ENCODE measurements around the gene ATP6V0A4.

The ATP6V0A4 gene

DNA sequence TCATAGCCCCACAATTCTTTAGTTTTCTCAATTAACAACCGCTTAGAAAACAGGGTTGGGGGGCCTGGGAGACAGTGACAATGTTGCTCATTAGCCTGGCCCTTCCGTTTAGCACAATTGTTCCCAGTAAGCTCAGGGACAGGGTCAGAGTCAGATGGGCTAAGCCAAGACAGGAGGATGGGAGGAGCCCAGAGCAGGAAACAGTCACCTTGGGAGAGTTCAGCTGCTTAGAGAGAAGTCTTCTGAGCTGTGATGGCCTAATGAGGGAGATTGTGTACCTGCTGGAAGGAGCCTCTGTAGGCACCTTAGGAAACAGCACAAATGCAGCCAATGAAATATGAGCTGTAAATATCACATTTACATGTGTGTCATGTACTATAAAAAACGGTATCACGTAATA is 132.7 kb downstream of the ATP6V0A4 start:
- TF ChIP-seq, protein P1, sequence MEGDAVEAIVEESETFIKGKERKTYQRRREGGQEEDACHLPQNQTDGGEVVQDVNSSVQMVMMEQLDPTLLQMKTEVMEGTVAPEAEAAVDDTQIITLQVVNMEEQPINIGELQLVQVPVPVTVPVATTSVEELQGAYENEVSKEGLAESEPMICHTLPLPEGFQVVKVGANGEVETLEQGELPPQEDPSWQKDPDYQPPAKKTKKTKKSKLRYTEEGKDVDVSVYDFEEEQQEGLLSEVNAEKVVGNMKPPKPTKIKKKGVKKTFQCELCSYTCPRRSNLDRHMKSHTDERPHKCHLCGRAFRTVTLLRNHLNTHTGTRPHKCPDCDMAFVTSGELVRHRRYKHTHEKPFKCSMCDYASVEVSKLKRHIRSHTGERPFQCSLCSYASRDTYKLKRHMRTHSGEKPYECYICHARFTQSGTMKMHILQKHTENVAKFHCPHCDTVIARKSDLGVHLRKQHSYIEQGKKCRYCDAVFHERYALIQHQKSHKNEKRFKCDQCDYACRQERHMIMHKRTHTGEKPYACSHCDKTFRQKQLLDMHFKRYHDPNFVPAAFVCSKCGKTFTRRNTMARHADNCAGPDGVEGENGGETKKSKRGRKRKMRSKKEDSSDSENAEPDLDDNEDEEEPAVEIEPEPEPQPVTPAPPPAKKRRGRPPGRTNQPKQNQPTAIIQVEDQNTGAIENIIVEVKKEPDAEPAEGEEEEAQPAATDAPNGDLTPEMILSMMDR (IDR thresholded peaks at IDR 0.05; ENCODE audit: insufficient read depth, low read length, poor library complexity, severe bottlenecking), result no peak
- DNase-seq (ENCODE audit: extremely low read depth, insufficient read length), result no peak
- H3K4me3 ChIP-seq (replicated peaks; ENCODE audit: low read depth, low read length), result no peak overlapping the region
- no peaks in the 10 kb centered on the region for H3K36me3 ChIP-seq (ENCODE audit: control insufficient read depth, insufficient read depth, low read length)
- no peaks in the 10 kb centered on the region; the same call in 1 of the 2 replicates for H3K27me3 ChIP-seq (replicated peaks; ENCODE audit: control insufficient read depth, insufficient read depth, low read length)

DNA sequence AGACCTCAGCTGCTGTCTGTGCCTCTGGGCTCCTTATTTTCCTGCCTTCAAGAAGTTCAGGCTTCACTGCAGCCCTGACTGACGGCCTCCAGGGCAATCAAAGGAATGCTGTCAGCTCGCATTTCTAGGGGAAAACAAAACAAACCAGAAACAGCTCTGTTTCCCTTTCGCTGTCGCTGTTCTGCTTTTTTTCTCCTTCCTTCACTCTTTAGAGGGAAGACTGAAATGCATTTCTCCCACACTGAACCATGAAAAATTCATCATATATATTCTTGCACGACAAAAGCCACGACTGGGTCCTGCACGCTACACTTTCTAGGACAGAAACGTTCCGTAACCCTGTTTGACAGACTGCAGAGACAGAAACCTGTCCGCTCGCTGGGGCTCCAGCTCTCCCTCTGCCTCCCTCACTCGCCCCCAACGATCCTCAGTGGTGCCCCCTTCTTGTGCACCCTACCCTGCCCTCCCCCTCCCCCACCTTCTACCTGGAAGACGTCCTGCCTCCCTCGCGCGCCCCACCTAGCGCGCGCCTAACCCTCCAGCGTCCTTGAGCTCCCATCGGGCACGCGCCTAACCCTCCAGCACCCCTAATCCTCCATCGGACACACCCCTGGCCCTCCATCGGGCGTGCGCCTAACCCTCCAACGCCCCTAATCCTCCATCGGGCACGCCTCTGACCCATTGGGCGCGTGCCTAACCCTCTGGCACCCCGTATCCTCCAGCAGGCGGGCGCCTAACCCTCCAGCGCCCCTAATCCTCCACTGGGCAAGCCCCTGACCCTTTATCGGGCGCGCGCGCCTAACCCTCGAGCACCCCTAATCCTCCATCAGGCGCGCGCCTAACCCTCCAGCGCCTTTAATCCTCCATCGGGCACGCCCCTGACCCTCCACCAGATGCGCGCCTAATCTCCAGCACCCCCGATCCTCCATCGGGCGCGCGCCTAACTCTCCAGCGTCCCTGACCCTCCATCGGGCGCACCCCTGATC is 134.0 kb downstream of the ATP6V0A4 start:
- no peak for DNase-seq (ENCODE audit: extremely low read depth, insufficient read length)
- peak overlapping the region; percentile 2; the same call in 1 of the 2 replicates for H3K4me3 ChIP-seq (replicated peaks; ENCODE audit: low read depth, low read length)
- no peaks in the 10 kb centered on the region for H3K36me3 ChIP-seq (ENCODE audit: control insufficient read depth, insufficient read depth, low read length)
- TF ChIP-seq, protein P1 (IDR thresholded peaks at IDR 0.05; ENCODE audit: insufficient read depth, low read length, poor library complexity, severe bottlenecking), result no peak
- H3K27me3 ChIP-seq (replicated peaks; ENCODE audit: control insufficient read depth, insufficient read depth, low read length), result no peaks in the 10 kb centered on the region; the same call in 1 of the 2 replicates

GRCh38 chr7:138662991-138663320 is 135.0 kb downstream of the ATP6V0A4 start:
- Histone ChIP-seq H3K36me3 (ENCODE audit: control insufficient read depth, insufficient read depth, low read length) (no peaks in the 10 kb centered on the region), H3K27me3 (replicated peaks; ENCODE audit: control insufficient read depth, insufficient read depth, low read length) (no peaks in the 10 kb centered on the region; the same call in 1 of the 2 replicates), H3K4me3 (replicated peaks; ENCODE audit: low read depth, low read length) (no peak overlapping the region)
- no peak for DNase-seq (ENCODE audit: extremely low read depth, insufficient read length)
- TF ChIP-seq, protein P1 (IDR thresholded peaks at IDR 0.05; ENCODE audit: insufficient read depth, low read length, poor library complexity, severe bottlenecking), result no peak

- Histone ChIP-seq H3K36me3 (ENCODE audit: control insufficient read depth, insufficient read depth, low read length) (no peaks in the 10 kb centered on the region), H3K4me3 (replicated peaks; ENCODE audit: low read depth, low read length) (no peak overlapping the region), H3K27me3 (replicated peaks; ENCODE audit: control insufficient read depth, insufficient read depth, low read length) (no peaks in the 10 kb centered on the region; the same call in 1 of the 2 replicates)
- TF ChIP-seq, protein P1 (IDR thresholded peaks at IDR 0.05; ENCODE audit: insufficient read depth, low read length, poor library complexity, severe bottlenecking), result no peak
- no peak for DNase-seq (ENCODE audit: extremely low read depth, insufficient read length)
These were observed 135.7 kb downstream of the ATP6V0A4 start for GRCh38 chr7:138662076-138662990.

- Histone ChIP-seq H3K36me3 (ENCODE audit: control insufficient read depth, insufficient read depth, low read length) (no peaks in the 10 kb centered on the region), H3K27me3 (replicated peaks; ENCODE audit: control insufficient read depth, insufficient read depth, low read length) (no peaks in the 10 kb centered on the region; the same call in 1 of the 2 replicates), H3K4me3 (replicated peaks; ENCODE audit: low read depth, low read length) (no peak overlapping the region)
- TF ChIP-seq, protein P1 (IDR thresholded peaks at IDR 0.05; ENCODE audit: insufficient read depth, low read length, poor library complexity, severe bottlenecking), result no peak
- no peak for DNase-seq (ENCODE audit: extremely low read depth, insufficient read length)
These were observed 136.8 kb downstream of the ATP6V0A4 start for GRCh38 chr7:138661069-138661635.

Measured in GM06990 (cell line).